CD14-positive monocyte (primary cell): ENCODE data around the gene GRAMD2B. TPM values are rescaled to one million over a fixed set of nuclear protein-coding genes. Genes with fewer than 3 reads are reported as not detected.

Experiments used
- DNase-seq, 3 donors: peaks; one replicate each; pipeline ENCODE4 v3.0.0-alpha.2; 2011 to 2022
- H2AFZ ChIP-seq: 2 replicates; pipeline ENCODE4 v1.6.0; 2012; ENCODE audit warnings: mild to moderate bottlenecking, low read depth, low read length, inconsistent platforms; ENCODE audit not compliant: insufficient read depth, poor library complexity, severe bottlenecking
- H3K27ac ChIP-seq, 2 donors: 1 replicate in 1 of 2; 2 replicates in 1 of 2; pipeline ENCODE4 v1.5.1; 2012 to 2013; ENCODE audit warnings: low read length in 2 of 2, control low read depth in 1 of 2, inconsistent platforms in 1 of 2, low read depth in 1 of 2, mild to moderate bottlenecking in 1 of 2
- H3K27me3 ChIP-seq, 2 donors: one replicate each; pipeline versions ENCODE4 v1.6.0 to v1.6.1; 2011 to 2013; ENCODE audit warnings: low read length in 2 of 2; ENCODE audit not compliant: control insufficient read depth in 2 of 2, insufficient read depth in 2 of 2
- H3K36me3 ChIP-seq, 2 donors: replicated peaks in 1 of 2; 1 replicate in 1 of 2; 2 replicates in 1 of 2; pipeline versions ENCODE4 v1.5.1 to v1.6.1; 2012 to 2013; ENCODE audit warnings: low read length in 2 of 2, control low read depth in 1 of 2, inconsistent platforms in 1 of 2, mild to moderate bottlenecking in 1 of 2; ENCODE audit not compliant: insufficient read depth in 2 of 2, control insufficient read depth in 1 of 2
- H3K4me1 ChIP-seq, 2 donors: 1 replicate in 1 of 2; 2 replicates in 1 of 2; pipeline versions ENCODE4 v1.5.1 to v1.6.1; 2012 to 2013; ENCODE audit warnings: low read length in 2 of 2, control low read depth in 1 of 2, inconsistent platforms in 1 of 2, mild to moderate bottlenecking in 1 of 2, moderate library complexity in 1 of 2; ENCODE audit not compliant: insufficient read depth in 2 of 2, control insufficient read depth in 1 of 2
- H3K4me2 ChIP-seq: replicated peaks from 2 replicates; pipeline ENCODE3; 2012; ENCODE audit warnings: low read length, moderate library complexity, mild to moderate bottlenecking; ENCODE audit not compliant: poor library complexity, severe bottlenecking; ENCODE audit errors: extremely low read depth
- H3K4me3 ChIP-seq, 3 experiments: fragments of 200-600 bp in 1 of 3; sonication (generic) in 1 of 3; replicated peaks in 1 of 3; 1 replicate in 2 of 3; 2 replicates in 1 of 3; pipeline ENCODE4 v1.5.1; 2011 to 2013; ENCODE audit warnings: low read length in 3 of 3, mild to moderate bottlenecking in 3 of 3, control low read depth in 2 of 3, low read depth in 2 of 3, inconsistent platforms in 1 of 3, moderate library complexity in 1 of 3
- H3K79me2 ChIP-seq: 2 replicates; pipeline ENCODE4 v1.6.0; 2012; ENCODE audit warnings: mild to moderate bottlenecking, control low read depth, inconsistent platforms, low read length, moderate library complexity; ENCODE audit not compliant: insufficient read depth
- H3K9ac ChIP-seq: 2 replicates; pipeline ENCODE4 v1.6.0; 2017; ENCODE audit warnings: low read length, mild to moderate bottlenecking; ENCODE audit not compliant: insufficient read depth, poor library complexity, severe bottlenecking
- H3K9me3 ChIP-seq, 2 donors: replicated peaks in 1 of 2; 1 replicate in 1 of 2; 2 replicates in 1 of 2; pipeline versions ENCODE4 v1.5.1 to v1.6.1; 2012 to 2013; ENCODE audit warnings: low read length in 2 of 2, control low read depth in 1 of 2; ENCODE audit not compliant: control insufficient read depth in 1 of 2, insufficient read depth in 1 of 2
- H4K20me1 ChIP-seq: 2 replicates; pipeline ENCODE4 v1.6.0; 2012; ENCODE audit warnings: mild to moderate bottlenecking, low read length, control low read depth, moderate library complexity; ENCODE audit not compliant: insufficient read depth
- H3K27ac Mint-ChIP-seq, 7 donors: one replicate each; pipeline ENCODE4 v1.8.0; 2020; ENCODE audit warnings: mild to moderate bottlenecking in 7 of 7, mixed read lengths in 7 of 7, moderate library complexity in 6 of 7, inconsistent platforms in 2 of 7
- H3K27me3 Mint-ChIP-seq, 3 donors: one replicate each; pipeline ENCODE4 v1.8.0; 2021 to 2022; ENCODE audit warnings: low read depth in 3 of 3, mild to moderate bottlenecking in 3 of 3, mixed read lengths in 3 of 3, moderate library complexity in 3 of 3, inconsistent platforms in 1 of 3
- H3K36me3 Mint-ChIP-seq, 2 donors: one replicate each; pipeline ENCODE4 v1.8.0; 2020; ENCODE audit warnings: mixed read lengths in 2 of 2, inconsistent platforms in 1 of 2, mild to moderate bottlenecking in 1 of 2
- H3K4me1 Mint-ChIP-seq: one replicate; pipeline ENCODE4 v1.8.0; 2020; ENCODE audit warnings: mild to moderate bottlenecking, mixed read lengths
- H3K4me3 Mint-ChIP-seq, 2 donors: one replicate each; pipeline ENCODE4 v1.8.0; 2020; ENCODE audit warnings: mild to moderate bottlenecking in 2 of 2, mixed read lengths in 2 of 2, moderate library complexity in 1 of 2
- H3K9me3 Mint-ChIP-seq, 7 donors: one replicate each; pipeline ENCODE4 v1.8.0; 2020 to 2022; ENCODE audit warnings: mixed read lengths in 7 of 7, mild to moderate bottlenecking in 6 of 7, moderate library complexity in 6 of 7, inconsistent platforms in 2 of 7
- WGBS: methylation state at CpG from one replicate; pipeline ENCODE4 v1.1.5; 2013; ENCODE audit warnings: missing lambda C conversion rate; ENCODE audit not compliant: insufficient coverage; 5-methylcytosine and 5-hydroxymethylcytosine counted together
- intact Hi-C, 2 donors: fragments of 100-400 bp; cut with micrococcal nuclease; formaldehyde crosslinking; loops; one replicate each; pipeline versions ENCODE4 v1.15.0 to v1.15.1; 2023
- polyA plus RNA-seq, 3 donors: library from polyadenylated mRNA; depleted of rRNA in 1 of 3; unstranded in 2 of 3; stranded (reverse) in 1 of 3; fragments of 300-500 nt in 2 of 3; fragments of >200 nt in 1 of 3; fragmentation: Illumina TruSeq in 2 of 3; gene quantifications; 1 replicate in 2 of 3; 2 replicates in 1 of 3; pipeline ENCODE4 v1.2.3, GENCODE V29; 2012 to 2021
- TF ChIP-seq, protein P1 (sequence below): fragments of 200-600 bp; IDR thresholded peaks from one replicate; pipeline ENCODE4 v1.8.0; 2022; ENCODE audit warnings: antibody characterized with exemption, mild to moderate bottlenecking

GRAMD2B gene
- polyA plus RNA-seq, 3 donors, result 0.79 to 1.2 (median 1.1) TPM

DNA sequence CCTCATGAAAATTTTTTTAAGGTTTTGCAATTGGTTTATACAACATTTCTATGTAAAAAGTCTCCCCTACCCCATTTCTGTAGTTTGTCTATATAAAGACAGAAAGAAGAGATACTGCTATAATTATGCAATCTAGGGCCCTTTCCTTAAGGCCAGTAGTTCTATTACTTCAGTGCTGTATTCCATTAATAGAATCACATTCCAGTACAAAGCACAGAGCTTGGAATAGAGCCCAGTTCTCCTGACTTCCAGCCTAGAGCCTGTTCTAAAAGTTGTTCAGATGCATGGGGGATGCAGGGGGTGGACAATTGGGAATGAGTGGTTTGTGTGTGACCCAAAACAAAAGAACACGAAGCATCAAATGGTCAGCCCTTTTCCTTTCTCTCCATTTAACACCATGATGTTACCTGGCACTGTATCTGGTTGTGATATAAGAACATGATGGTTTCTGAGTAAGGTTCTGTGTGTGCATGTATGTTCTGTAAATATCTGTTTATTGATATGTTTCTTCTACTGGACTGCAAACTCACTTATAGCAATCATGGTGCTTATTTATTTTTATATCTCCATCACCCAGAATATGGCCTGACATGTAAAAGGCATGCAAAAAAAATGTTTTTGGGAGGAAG, 8.2 kb upstream of the GRAMD2B start:
- no CpG with 5 or more reads among the region's 1 CpG for WGBS
- H3K27ac ChIP-seq, result no peak overlapping the region
- Mint-ChIP-seq H3K27ac (no peak overlapping the region), H3K36me3 (no peaks in the 10 kb centered on the region), H3K27me3 (peaks cover 3 to 5% (median 4%) of the 10 kb centered on the region in 3 donors), H3K4me3 (no peak overlapping the region), H3K9me3 (peaks cover 0 to 18% (median 8%) of the 10 kb centered on the region in 7 donors), H3K4me1 (no peaks in the 10 kb centered on the region)
- no peaks in the 10 kb centered on the region for H3K79me2 ChIP-seq
- no peak overlapping the region for H2AFZ ChIP-seq
- TF ChIP-seq, protein P1, sequence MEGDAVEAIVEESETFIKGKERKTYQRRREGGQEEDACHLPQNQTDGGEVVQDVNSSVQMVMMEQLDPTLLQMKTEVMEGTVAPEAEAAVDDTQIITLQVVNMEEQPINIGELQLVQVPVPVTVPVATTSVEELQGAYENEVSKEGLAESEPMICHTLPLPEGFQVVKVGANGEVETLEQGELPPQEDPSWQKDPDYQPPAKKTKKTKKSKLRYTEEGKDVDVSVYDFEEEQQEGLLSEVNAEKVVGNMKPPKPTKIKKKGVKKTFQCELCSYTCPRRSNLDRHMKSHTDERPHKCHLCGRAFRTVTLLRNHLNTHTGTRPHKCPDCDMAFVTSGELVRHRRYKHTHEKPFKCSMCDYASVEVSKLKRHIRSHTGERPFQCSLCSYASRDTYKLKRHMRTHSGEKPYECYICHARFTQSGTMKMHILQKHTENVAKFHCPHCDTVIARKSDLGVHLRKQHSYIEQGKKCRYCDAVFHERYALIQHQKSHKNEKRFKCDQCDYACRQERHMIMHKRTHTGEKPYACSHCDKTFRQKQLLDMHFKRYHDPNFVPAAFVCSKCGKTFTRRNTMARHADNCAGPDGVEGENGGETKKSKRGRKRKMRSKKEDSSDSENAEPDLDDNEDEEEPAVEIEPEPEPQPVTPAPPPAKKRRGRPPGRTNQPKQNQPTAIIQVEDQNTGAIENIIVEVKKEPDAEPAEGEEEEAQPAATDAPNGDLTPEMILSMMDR, result no peak
- H3K9ac ChIP-seq, result no peak overlapping the region
- DNase-seq, result no peak
- H3K4me2 ChIP-seq, result no peak overlapping the region
- intact Hi-C loops, result no loop called here
- H3K27me3 ChIP-seq, result no peaks in the 10 kb centered on the region
- no peak overlapping the region for H3K4me3 ChIP-seq
- no peaks in the 10 kb centered on the region for H3K4me1 ChIP-seq
- H3K9me3 ChIP-seq, result no peaks in the 10 kb centered on the region
- H3K36me3 ChIP-seq, result no peaks in the 10 kb centered on the region
- no peaks in the 10 kb centered on the region for H4K20me1 ChIP-seq

DNA sequence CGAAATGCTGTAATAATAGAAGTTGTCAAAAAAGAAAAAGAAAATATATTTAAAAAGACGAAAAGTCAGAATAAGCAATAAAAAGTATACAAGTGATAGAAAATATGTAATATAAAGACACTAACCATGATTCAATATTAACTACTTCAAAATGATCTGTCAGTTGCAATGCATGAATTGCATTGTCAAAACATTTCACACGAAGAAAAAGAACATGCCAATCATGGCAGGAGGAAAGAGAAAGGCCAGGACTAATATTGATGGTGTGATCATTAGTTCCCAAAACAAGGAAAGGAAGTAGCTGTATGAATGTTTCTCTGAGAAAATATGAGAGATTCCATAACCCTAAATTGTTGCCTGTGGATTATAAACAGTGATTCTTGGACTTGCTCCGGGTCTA, 7.4 kb upstream of the GRAMD2B start:
- Mint-ChIP-seq H3K9me3 (peaks cover 0 to 14% (median 8%) of the 10 kb centered on the region in 7 donors), H3K36me3 (no peaks in the 10 kb centered on the region), H3K4me3 (no peak overlapping the region), H3K27ac (no peak overlapping the region), H3K4me1 (no peaks in the 10 kb centered on the region), H3K27me3 (peaks cover under 1 to 4% (median 3%) of the 10 kb centered on the region in 3 donors)
- TF ChIP-seq, protein P1, result no peak
- Histone ChIP-seq H3K9ac (no peak overlapping the region), H3K36me3 (no peaks in the 10 kb centered on the region), H3K79me2 (no peaks in the 10 kb centered on the region), H3K27me3 (no peaks in the 10 kb centered on the region), H3K27ac (no peak overlapping the region), H4K20me1 (no peaks in the 10 kb centered on the region), H3K4me2 (no peak overlapping the region), H3K9me3 (no peaks in the 10 kb centered on the region), H2AFZ (no peak overlapping the region), H3K4me1 (no peaks in the 10 kb centered on the region), H3K4me3 (no peak overlapping the region)
- intact Hi-C loops, result no loop called here
- WGBS, result 100% methylated on average over 1 of the region's 4 CpGs
- no peak for DNase-seq
